A549 treated with CORT108297 at 1 μM for 4 hours (cell line): ENCODE data around the gene RITA1. TPM values are rescaled to one million over a fixed set of nuclear protein-coding genes. Genes with fewer than 3 reads are reported as not detected.

Source experiments
- total RNA-seq: library from RNA; stranded (reverse); fragments of 200-300 nt; extraction: Qiagen RNA extraction; gene quantifications from 5 replicates; pipeline ENCODE4 v1.2.3, GENCODE V29; 2022

The RITA1 gene
- total RNA-seq = 24.7 to 39.4 TPM (median 37.3 TPM) in 5 replicates

GRCh38 chr12:113185180-113186032 is at the start of gene RITA1, which contains the start of gene DDX54:
TSS of gene RITA1 (plus strand) at chr12:113185721. CDS start at chr12:113186747, 1,026 bp downstream.
TSS of gene DDX54 (minus strand) at chr12:113185478. CDS start at chr12:113185451, 27 bp downstream.

GRCh38 chr12:113149361-113150150 is 36.0 kb upstream of the RITA1 start, which contains the start of gene CFAP73:
TSS of gene CFAP73 (plus strand) at chr12:113149724. CDS start at chr12:113149858, 134 bp downstream.

GRCh38 chr12:113221181-113221996 is 35.9 kb downstream of the RITA1 start, which contains the start of gene TPCN1:
TSS of gene TPCN1 (plus strand) at chr12:113221464. CDS start at chr12:113226853, 5,389 bp downstream.

Other genes starting within 250 kb of the RITA1 start
- gene OAS3, start 247.2 kb upstream of the RITA1 start, total RNA-seq = 22.3 to 31.0 TPM (median 27.9 TPM) in 5 replicates
- 0.21 to 0.27 TPM (median 0.23 TPM) in 5 replicates for gene OAS2, start 207.2 kb upstream of the RITA1 start, total RNA-seq
- 0.32 to 0.62 TPM (median 0.42 TPM) in 5 replicates for gene DTX1, start 129.0 kb upstream of the RITA1 start, total RNA-seq
- 0.45 to 0.63 TPM (median 0.53 TPM) in 5 replicates for gene RASAL1, start 50.0 kb upstream of the RITA1 start, total RNA-seq
- 0.07 to 0.13 TPM (median 0.11 TPM) in 4 of 5 replicates, not detected in the other for gene CFAP73, start 36.0 kb upstream of the RITA1 start, total RNA-seq
- 43.0 to 83.8 TPM (median 77.4 TPM) in 5 replicates for gene DDX54, start 243 bp upstream of the RITA1 start, total RNA-seq
- 16.6 to 21.2 TPM (median 20.5 TPM) in 5 replicates for gene TPCN1, start 35.7 kb downstream of the RITA1 start, total RNA-seq
- gene SLC8B1, start 149.4 kb downstream of the RITA1 start, total RNA-seq = 6.9 to 10.7 TPM (median 9.4 TPM) in 5 replicates
- gene PLBD2, start 172.9 kb downstream of the RITA1 start, total RNA-seq = 25.9 to 36.9 TPM (median 32.3 TPM) in 5 replicates
- 0.42 to 1.2 TPM (median 0.79 TPM) in 5 replicates for gene SDS, start 218.2 kb downstream of the RITA1 start, total RNA-seq
- 20.7 to 29.9 TPM (median 28.4 TPM) in 5 replicates for gene SDSL, start 236.7 kb downstream of the RITA1 start, total RNA-seq